Activated naive CD4-positive, alpha-beta T cell treated with anti-CD3 and anti-CD28 coated beads for 36 hours (primary cell): ENCODE results near the gene SHANK1. TPM values are rescaled to one million over a fixed set of nuclear protein-coding genes. Genes with fewer than 3 reads are reported as not detected.

ENCODE experiments used
- CTCF ChIA-PET: fragments of 350-600 bp; sonication (Branson Sonifier 250); formaldehyde crosslinking; loops from one replicate; lab custom pipeline; 2021; ENCODE audit warnings: antibody characterized with exemption; lab: Charles Lee
- DNase-seq: peaks from one replicate; pipeline ENCODE4 v3.0.0-alpha.2; 2020
- H3K27ac Mint-ChIP-seq: one replicate; pipeline ENCODE4 v1.8.0; 2021; ENCODE audit warnings: mild to moderate bottlenecking, mixed read lengths
- H3K27me3 Mint-ChIP-seq: one replicate; pipeline ENCODE4 v1.8.0; 2021; ENCODE audit warnings: low read depth, mixed read lengths
- H3K36me3 Mint-ChIP-seq: one replicate; pipeline ENCODE4 v1.8.0; 2021; ENCODE audit warnings: low read depth, mixed read lengths
- H3K4me1 Mint-ChIP-seq: one replicate; pipeline ENCODE4 v1.8.0; 2021; ENCODE audit warnings: low read depth, mixed read lengths
- H3K4me3 Mint-ChIP-seq: one replicate; pipeline ENCODE4 v1.8.0; 2021; ENCODE audit warnings: mild to moderate bottlenecking, moderate library complexity, mixed read lengths
- H3K9me3 Mint-ChIP-seq: one replicate; pipeline ENCODE4 v1.8.0; 2021; ENCODE audit warnings: mixed read lengths
- intact Hi-C: fragments of 100-400 bp; cut with micrococcal nuclease; formaldehyde crosslinking; loops from one replicate; pipeline ENCODE4 v1.15.1; 2023
- total RNA-seq, 2 experiments: library from RNA; stranded (reverse); gene quantifications; one replicate each; pipeline ENCODE4 v1.2.3, GENCODE V29; 2021

SHANK1 gene
- total RNA-seq, 2 experiments from 2014 or later, result not detected

GRCh38 chr19:50659318-50660087, 60.1 kb downstream of the SHANK1 start:
- peaks cover 74% of the 10 kb centered on the region for H3K27me3 Mint-ChIP-seq
- peaks cover 4% of the 10 kb centered on the region for H3K9me3 Mint-ChIP-seq
- intact Hi-C loops, result loop anchor here (2.0 to 10.0 kb wide), 3 partner anchors 51 to 295 kb away; partner anchors contain the start of gene NAPSA
- DNase-seq, result no peak
- CTCF ChIA-PET, result no interaction called here
- no peak overlapping the region for H3K27ac Mint-ChIP-seq
- H3K36me3 Mint-ChIP-seq, result peaks cover 8% of the 10 kb centered on the region
- H3K4me3 Mint-ChIP-seq, result no peak overlapping the region
- H3K4me1 Mint-ChIP-seq, result peaks cover 19% of the 10 kb centered on the region

GRCh38 chr19:50658441-50659317, 60.9 kb downstream of the SHANK1 start:
- intact Hi-C loops, result loop anchor here (1.0 to 10.0 kb wide), 4 partner anchors 50 to 294 kb away; partner anchors contain the start of genes JOSD2 and NAPSA
- Mint-ChIP-seq H3K4me3 (peak overlapping the region; percentile 81), H3K27ac (peak overlapping the region; percentile 73), H3K4me1 (peaks cover 19% of the 10 kb centered on the region), H3K9me3 (no peaks in the 10 kb centered on the region), H3K36me3 (peaks cover 8% of the 10 kb centered on the region), H3K27me3 (peaks cover 74% of the 10 kb centered on the region)
- CTCF ChIA-PET, result no interaction called here
- peak; percentile 79 for DNase-seq

GRCh38 chr19:50657712-50658440, 61.7 kb downstream of the SHANK1 start:
- peaks cover 8% of the 10 kb centered on the region for H3K36me3 Mint-ChIP-seq
- CTCF ChIA-PET, result no interaction called here
- peak; percentile 96 for DNase-seq
- intact Hi-C loops, result loop anchor here (1.0 to 10.0 kb wide), 4 partner anchors 49 to 293 kb away; partner anchors contain the start of genes JOSD2 and NAPSA
- H3K4me1 Mint-ChIP-seq, result peaks cover 19% of the 10 kb centered on the region
- peak overlapping the region; percentile 81 for H3K4me3 Mint-ChIP-seq
- H3K27ac Mint-ChIP-seq, result peak overlapping the region; percentile 73
- H3K27me3 Mint-ChIP-seq, result peaks cover 73% of the 10 kb centered on the region
- no peaks in the 10 kb centered on the region for H3K9me3 Mint-ChIP-seq

- peaks cover 8% of the 10 kb centered on the region for H3K36me3 Mint-ChIP-seq
- intact Hi-C loops, result loop anchor here (10.0 kb wide), 1 partner anchor 292 kb away; the partner anchor contains the start of gene NAPSA
- H3K4me1 Mint-ChIP-seq, result peaks cover 19% of the 10 kb centered on the region
- peak overlapping the region; percentile 81 for H3K4me3 Mint-ChIP-seq
- peak overlapping the region; percentile 59 for H3K27ac Mint-ChIP-seq
- H3K9me3 Mint-ChIP-seq, result no peaks in the 10 kb centered on the region
- peaks cover 74% of the 10 kb centered on the region for H3K27me3 Mint-ChIP-seq
- peak; percentile 14 for DNase-seq
- CTCF ChIA-PET, result no interaction called here
Observed at GRCh38 chr19:50657222-50657669, 62.4 kb downstream of the SHANK1 start.

- Mint-ChIP-seq H3K9me3 (no peaks in the 10 kb centered on the region), H3K36me3 (peaks cover 8% of the 10 kb centered on the region), H3K4me3 (no peak overlapping the region), H3K4me1 (peaks cover 19% of the 10 kb centered on the region), H3K27ac (no peak overlapping the region), H3K27me3 (peaks cover 65% of the 10 kb centered on the region)
- CTCF ChIA-PET, result interaction anchor here (0.7 to 1.3 kb wide), 3 partner anchors 15 to 117 kb away, joined by 3 to 4 read pairs (median 4); no protein-coding TSS in a partner anchor
- intact Hi-C loops, result loop anchor here (10.0 kb wide), 1 partner anchor 290 kb away; the partner anchor contains the start of gene NAPSA
- no peak for DNase-seq
Observed at GRCh38 chr19:50654882-50655281, 64.7 kb downstream of the SHANK1 start.

- intact Hi-C loops, result loop anchor here (10.0 kb wide), 1 partner anchor 288 kb away; the partner anchor contains the start of gene NAPSA
- Mint-ChIP-seq H3K4me3 (no peak overlapping the region), H3K27ac (no peak overlapping the region), H3K27me3 (peaks cover 64% of the 10 kb centered on the region), H3K36me3 (peaks cover 4% of the 10 kb centered on the region), H3K9me3 (no peaks in the 10 kb centered on the region), H3K4me1 (peaks cover 8% of the 10 kb centered on the region)
- no peak for DNase-seq
- CTCF ChIA-PET, result no interaction called here
Observed at GRCh38 chr19:50652722-50653121, 66.9 kb downstream of the SHANK1 start.

- DNase-seq, result no peak
- intact Hi-C loops, result loop anchor here (10.0 kb wide), 1 partner anchor 286 kb away; the partner anchor contains the start of gene NAPSA
- Mint-ChIP-seq H3K9me3 (no peaks in the 10 kb centered on the region), H3K27me3 (peaks cover 58% of the 10 kb centered on the region), H3K27ac (no peak overlapping the region), H3K36me3 (no peaks in the 10 kb centered on the region), H3K4me3 (no peak overlapping the region), H3K4me1 (no peaks in the 10 kb centered on the region)
- CTCF ChIA-PET, result no interaction called here
Observed at GRCh38 chr19:50651174-50651573, 68.4 kb downstream of the SHANK1 start.

GRCh38 chr19:50649433-50650391, 69.9 kb downstream of the SHANK1 start, which contains the start of gene C19orf81:
Gene C19orf81 (plus strand): TSS chr19:50649445. CDS start chr19:50649445, 0 bp downstream.
- Mint-ChIP-seq H3K4me1 (no peaks in the 10 kb centered on the region), H3K27me3 (peaks cover 44% of the 10 kb centered on the region), H3K4me3 (no peak within 1 kb of the TSS), H3K27ac (no peak within 1 kb of the TSS), H3K9me3 (no peaks in the 10 kb centered on the region), H3K36me3 (no peaks in the 10 kb centered on the region)
- CTCF ChIA-PET, result no interaction called here
- peak; percentile 17 for DNase-seq
- intact Hi-C loops, result loop anchor here (10.0 kb wide), 1 partner anchor 285 kb away; the partner anchor contains the start of gene NAPSA

- CTCF ChIA-PET, result no interaction called here
- Mint-ChIP-seq H3K4me3 (no peak overlapping the region), H3K36me3 (no peaks in the 10 kb centered on the region), H3K4me1 (no peaks in the 10 kb centered on the region), H3K27ac (no peak overlapping the region), H3K27me3 (peaks cover 35% of the 10 kb centered on the region), H3K9me3 (no peaks in the 10 kb centered on the region)
- intact Hi-C loops, result no loop called here
- DNase-seq, result no peak
Observed at GRCh38 chr19:50648659-50649058, 70.9 kb downstream of the SHANK1 start.

- no peaks in the 10 kb centered on the region for H3K9me3 Mint-ChIP-seq
- intact Hi-C loops, result no loop called here
- no peaks in the 10 kb centered on the region for H3K4me1 Mint-ChIP-seq
- no peak for DNase-seq
- H3K27me3 Mint-ChIP-seq, result peaks cover 30% of the 10 kb centered on the region
- no peak overlapping the region for H3K27ac Mint-ChIP-seq
- no peaks in the 10 kb centered on the region for H3K36me3 Mint-ChIP-seq
- CTCF ChIA-PET, result no interaction called here
- no peak overlapping the region for H3K4me3 Mint-ChIP-seq
Observed at GRCh38 chr19:50647879-50648615, 71.6 kb downstream of the SHANK1 start.
